ENCODE data around the gene SLC24A2. TPM values are rescaled to one million over a fixed set of nuclear protein-coding genes. Genes with fewer than 3 reads are reported as not detected.

SLC24A2 gene
- total RNA-seq, 2 donors from 2014 or later, result 0.68 TPM; not detected in 1

GRCh38 chr9:19812194-19812593 is 23.4 kb upstream of the SLC24A2 start:
- intact Hi-C loops (cut with DNase I), result no loop called here

GRCh38 chr9:19809422-19810269 is 20.8 kb upstream of the SLC24A2 start:
- no peaks in the 10 kb centered on the region for H3K36me3 ChIP-seq
- no peaks in the 10 kb centered on the region for H3K4me1 ChIP-seq (replicated peaks)
- no peaks in the 10 kb centered on the region for H3K9me3 ChIP-seq
- DNase-seq (ENCODE audit: low spot score), result no peak
- TF ChIP-seq POLR2AphosphoS5 (IDR thresholded peaks at IDR 0.05), result no peak
- no peak for TF ChIP-seq CTCF (IDR thresholded peaks at IDR 0.05)
- TF ChIP-seq POLR2A (IDR thresholded peaks at IDR 0.05), result no peak
- no peaks in the 10 kb centered on the region for H3K27me3 ChIP-seq (replicated peaks; ENCODE audit: insufficient read depth)
- WGBS, result 89% methylated on average over 16 of the region's 16 CpGs
- intact Hi-C loops (cut with DNase I), result no loop called here
- no peak overlapping the region for H3K27ac ChIP-seq
- H3K4me3 ChIP-seq, result no peak overlapping the region

More at GRCh38 chr9:19812194-19812593, 23.4 kb upstream of the SLC24A2 start:
- no peaks in the 10 kb centered on the region for H3K36me3 ChIP-seq
- no peak for TF ChIP-seq CTCF (IDR thresholded peaks at IDR 0.05)
- no peak for TF ChIP-seq POLR2AphosphoS5 (IDR thresholded peaks at IDR 0.05)
- TF ChIP-seq POLR2A (IDR thresholded peaks at IDR 0.05), result no peak
- H3K9me3 ChIP-seq, result no peaks in the 10 kb centered on the region
- no peaks in the 10 kb centered on the region for H3K27me3 ChIP-seq (replicated peaks; ENCODE audit: insufficient read depth)
- H3K4me3 ChIP-seq, result no peak overlapping the region
- no peaks in the 10 kb centered on the region for H3K4me1 ChIP-seq (replicated peaks)
- no peak for DNase-seq (ENCODE audit: low spot score)
- no peak overlapping the region for H3K27ac ChIP-seq

- Histone ChIP-seq H3K4me1 (replicated peaks) (no peaks in the 10 kb centered on the region), H3K27me3 (replicated peaks; ENCODE audit: insufficient read depth) (no peaks in the 10 kb centered on the region), H3K27ac (no peak overlapping the region), H3K4me3 (no peak overlapping the region), H3K9me3 (no peaks in the 10 kb centered on the region), H3K36me3 (no peaks in the 10 kb centered on the region)
- intact Hi-C loops (cut with DNase I), result no loop called here
- WGBS, result 41% methylated on average over 4 of the region's 4 CpGs
- TF ChIP-seq CTCF (IDR thresholded peaks at IDR 0.05), result no peak
- no peak for TF ChIP-seq POLR2A (IDR thresholded peaks at IDR 0.05)
- no peak for TF ChIP-seq POLR2AphosphoS5 (IDR thresholded peaks at IDR 0.05)
- no peak for DNase-seq (ENCODE audit: low spot score)
Measured at GRCh38 chr9:19807182-19807892, 18.5 kb upstream of the SLC24A2 start.

GRCh38 chr9:19804431-19804830 is 15.6 kb upstream of the SLC24A2 start:
- Histone ChIP-seq H3K4me1 (replicated peaks) (no peaks in the 10 kb centered on the region), H3K27me3 (replicated peaks; ENCODE audit: insufficient read depth) (no peaks in the 10 kb centered on the region), H3K9me3 (no peaks in the 10 kb centered on the region), H3K4me3 (no peak overlapping the region), H3K27ac (no peak overlapping the region), H3K36me3 (no peaks in the 10 kb centered on the region)
- DNase-seq (ENCODE audit: low spot score), result no peak
- intact Hi-C loops (cut with DNase I), result no loop called here
- TF ChIP-seq POLR2AphosphoS5 (IDR thresholded peaks at IDR 0.05) (no peak), CTCF (IDR thresholded peaks at IDR 0.05) (no peak), POLR2A (IDR thresholded peaks at IDR 0.05) (no peak)
- 33% methylated on average over 1 of the region's 1 CpG for WGBS

All from prostate gland (tissue), 2 donors.